Ovary (tissue), 9 donors: ENCODE measurements around the gene CMTM7. TPM values are rescaled to one million over a fixed set of nuclear protein-coding genes. Genes with fewer than 3 reads are reported as not detected.

ENCODE experiments used
- DNase-seq, 5 donors: peaks; one replicate each; pipeline ENCODE4 v3.0.0-alpha.2; 2019 to 2020
- H3K27ac ChIP-seq, 2 donors: fragments of 200-600 bp; one replicate each; pipeline versions ENCODE4 v1.5.1 to v1.8.0; 2019 to 2022
- H3K27me3 ChIP-seq: fragments of 200-600 bp; one replicate; pipeline ENCODE4 v1.8.0; 2022
- H3K36me3 ChIP-seq: fragments of 200-600 bp; sonication (generic); one replicate; pipeline ENCODE4 v1.5.1; 2019
- H3K4me1 ChIP-seq: one replicate; pipeline ENCODE4 v1.8.1; 2013; ENCODE audit warnings: mild to moderate bottlenecking, moderate library complexity; ENCODE audit not compliant: insufficient read depth
- H3K4me3 ChIP-seq: fragments of 200-600 bp; sonication (generic); one replicate; pipeline ENCODE4 v1.5.1; 2017
- H3K9me3 ChIP-seq, 2 donors: fragments of 200-600 bp in 1 of 2; sonication (generic) in 1 of 2; one replicate each; pipeline versions ENCODE4 v1.5.1 to v1.8.1; 2013 to 2019; ENCODE audit warnings: mild to moderate bottlenecking in 1 of 2, moderate library complexity in 1 of 2
- CTCF ChIP-seq, 3 donors: fragments of 450-650 bp in 2 of 3; fragments of 200-600 bp in 1 of 3; IDR thresholded peaks; one replicate each; pipeline versions ENCODE4 v1.5.1 to v1.8.0; 2016 to 2022; ENCODE audit warnings: antibody characterized with exemption in 3 of 3, mild to moderate bottlenecking in 1 of 3
- EP300 ChIP-seq: sonication (generic); formaldehyde crosslinking; IDR thresholded peaks from one replicate; pipeline ENCODE4 v1.6.1; 2017; ENCODE audit warnings: antibody characterized with exemption
- POLR2A ChIP-seq: fragments of 450-650 bp; IDR thresholded peaks from one replicate; pipeline ENCODE4 v1.6.1; 2017; ENCODE audit warnings: antibody characterized with exemption, mild to moderate bottlenecking, moderate library complexity
- WGBS, 3 donors: extraction: QIAGEN DNeasy Blood & Tissue Kit in 1 of 3; methylation state at CpG; one replicate each; pipeline versions ENCODE4 v1.1.5 to v1.1.7; 2013 to 2017; 5-methylcytosine and 5-hydroxymethylcytosine counted together
- intact Hi-C, 4 donors: fragments of 100-400 bp; cut with DNase I; formaldehyde crosslinking; loops; one replicate each; pipeline versions ENCODE4 v1.11.0 to v1.15.1; 2022 to 2023
- polyA plus RNA-seq, 2 donors: library from polyadenylated mRNA; stranded (reverse); fragments of 200-250 nt in 1 of 2; fragments of 350-450 nt in 1 of 2; fragmentation: Illumina TruSeq in 1 of 2; extraction: RNeasy Lipid Tissue Mini Kit (QIAGEN cat#74804) in 1 of 2; gene quantifications; one replicate each; pipeline ENCODE4 v1.2.3, GENCODE V29; 2013 to 2014
- total RNA-seq, 7 donors: library from RNA; depleted of rRNA in 2 of 7; stranded (reverse); fragments of >200 nt in 2 of 7; fragmentation: NEBNext Ultra II Directional in 3 of 7; extraction: Animal tissue kit (Norgen Biotek cat#: 25700) in 3 of 7; gene quantifications; one replicate each; pipeline versions ENCODE4 v1.1.0 to v1.2.4, GENCODE V29; 2016 to 2023
- donor health status: DM: no; HTN: no; CAD: no; lungs with moderate emphysema.
- donor health status: DM: no; HTN: no; CAD: no.
- donor health status: Bipolar disorder and iron deficiency.
- donor health status: DM: yes; HTN: yes; CAD: no.
- donor health status: DM: no; HTN: no; CAD: no.
- donor health status: DM: yes; HTN: yes; CAD: no.

CMTM7 gene
- total and polyA plus RNA-seq, 9 donors = 2.7 to 63.4 (median 7.6) TPM

DNA sequence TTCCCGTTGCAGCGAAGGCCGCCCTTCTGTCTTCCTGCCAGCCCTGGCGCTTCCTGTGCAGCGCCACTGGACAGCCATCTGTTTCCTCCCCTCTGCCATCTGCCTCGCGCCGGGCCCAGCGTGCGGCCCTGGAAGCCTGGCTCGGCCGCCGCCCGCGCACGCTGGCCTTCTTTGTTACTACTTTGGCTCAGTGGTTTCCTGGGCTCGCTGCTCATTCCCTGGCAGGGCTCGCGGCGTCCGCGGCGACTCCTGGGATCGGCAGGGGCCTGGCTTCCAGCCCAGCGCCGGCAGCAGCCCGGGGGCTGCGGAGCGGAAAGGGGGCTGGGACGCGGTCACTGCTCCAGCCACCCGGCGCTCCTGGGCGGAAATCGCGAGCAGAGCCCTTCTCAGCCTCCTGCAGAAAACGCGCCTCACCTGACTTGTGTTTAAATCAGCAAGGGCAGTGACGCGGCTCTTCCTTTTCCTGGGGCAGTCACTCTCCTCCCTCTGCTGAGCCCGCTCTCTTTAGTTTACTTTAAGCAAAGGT, 10.0 kb downstream of the CMTM7 start:
- peak; percentile 63 to 84 (median 79) for DNase-seq
- TF ChIP-seq CTCF (IDR thresholded peaks at IDR 0.05) = no peak
- no peak for TF ChIP-seq POLR2A
- TF ChIP-seq EP300 = no peak
- WGBS, 3 donors = 0 to 2% (median 2%) methylated on average over 40 to 41 of the region's 41 CpGs
- Histone ChIP-seq H3K9me3 (no peaks in the 10 kb centered on the region), H3K36me3 (no peaks in the 10 kb centered on the region), H3K4me3 (peak overlapping the region; percentile 35), H3K27me3 (no peaks in the 10 kb centered on the region), H3K4me1 (peaks cover 3% of the 10 kb centered on the region), H3K27ac (peak overlapping the region in 1 of 2 donors; percentile 12)
- intact Hi-C loops = no loop called here

DNA sequence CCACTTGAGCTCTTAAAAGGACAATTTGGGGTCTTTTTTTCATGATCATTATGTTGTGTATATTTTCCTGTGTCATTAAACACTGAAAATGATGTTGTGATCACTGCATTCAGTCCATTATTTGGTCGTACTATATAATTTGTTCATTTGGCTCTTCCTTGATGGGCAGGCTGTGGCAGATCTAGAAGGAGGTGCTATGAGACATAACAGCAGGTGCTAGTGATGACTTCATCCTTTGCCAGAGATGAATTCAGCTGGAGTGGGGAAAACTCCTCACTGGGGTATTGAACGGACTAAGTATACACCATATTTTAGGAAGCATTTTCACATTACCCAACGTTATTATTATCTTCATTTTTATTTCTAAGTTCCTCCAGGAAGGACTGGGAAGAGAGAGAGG, 12.0 kb downstream of the CMTM7 start:
- no peak overlapping the region for H3K27ac ChIP-seq
- WGBS, 3 donors = 85 to 86% (median 85%) methylated on average over 3 of the region's 3 CpGs
- peaks cover 3% of the 10 kb centered on the region for H3K4me1 ChIP-seq
- no peak overlapping the region for H3K4me3 ChIP-seq
- no peak for TF ChIP-seq POLR2A
- no peak for TF ChIP-seq CTCF (IDR thresholded peaks at IDR 0.05)
- TF ChIP-seq EP300 = no peak
- H3K36me3 ChIP-seq = no peaks in the 10 kb centered on the region
- DNase-seq = no peak
- H3K27me3 ChIP-seq = no peaks in the 10 kb centered on the region
- intact Hi-C loops = no loop called here
- H3K9me3 ChIP-seq = no peaks in the 10 kb centered on the region

GRCh38 chr3:32404714-32405113, 13.1 kb downstream of the CMTM7 start:
- H3K4me1 ChIP-seq = peaks cover 2% of the 10 kb centered on the region
- TF ChIP-seq EP300 (no peak), POLR2A (no peak), CTCF (IDR thresholded peaks at IDR 0.05) (no peak)
- no peak overlapping the region for H3K4me3 ChIP-seq
- H3K27ac ChIP-seq = no peak overlapping the region
- H3K9me3 ChIP-seq = no peaks in the 10 kb centered on the region
- H3K36me3 ChIP-seq = no peaks in the 10 kb centered on the region
- no peaks in the 10 kb centered on the region for H3K27me3 ChIP-seq
- intact Hi-C loops = no loop called here
- 81 to 93% (median 89%) methylated on average over 1 of the region's 1 CpG for WGBS, 3 donors
- no peak for DNase-seq

GRCh38 chr3:32405155-32405554, 13.5 kb downstream of the CMTM7 start:
- Histone ChIP-seq H3K4me1 (peaks cover 2% of the 10 kb centered on the region), H3K36me3 (no peaks in the 10 kb centered on the region), H3K27me3 (no peaks in the 10 kb centered on the region), H3K4me3 (no peak overlapping the region), H3K27ac (no peak overlapping the region), H3K9me3 (no peaks in the 10 kb centered on the region)
- WGBS, 3 donors = 37 to 46% (median 38%) methylated on average over 2 of the region's 2 CpGs
- TF ChIP-seq CTCF (IDR thresholded peaks at IDR 0.05) (no peak), POLR2A (no peak), EP300 (no peak)
- intact Hi-C loops = no loop called here
- DNase-seq = no peak
